ENCODE measurements around the gene OR2A14. TPM values are rescaled to one million over a fixed set of nuclear protein-coding genes. Genes with fewer than 3 reads are reported as not detected.

OR2A14 gene
- total RNA-seq, 4 donors from 2014 or later: not detected

DNA sequence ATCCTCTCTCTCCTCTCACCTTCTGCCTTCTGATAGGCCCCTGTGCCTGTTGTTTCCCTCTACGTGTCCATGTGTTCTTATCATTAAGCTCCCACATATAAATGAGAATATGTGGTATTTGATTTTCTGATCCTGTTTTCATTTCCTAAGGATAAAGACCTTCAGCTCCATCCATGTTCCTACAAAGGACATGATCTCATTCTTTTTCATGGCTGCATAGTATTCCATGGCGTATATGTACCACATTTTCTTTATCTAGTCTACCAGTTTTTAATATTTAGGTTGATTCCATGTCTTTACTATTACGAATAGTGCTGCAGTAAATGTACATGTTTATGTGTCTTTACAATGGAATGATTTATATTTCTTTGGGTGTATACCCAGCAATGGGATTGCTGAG is 32.3 kb upstream of the OR2A14 start:
- in situ Hi-C loops (cut with MboI; ENCODE audit: low sequenced_read_pairs in 4 of 4): no loop called here
- Histone ChIP-seq H3K27me3 (no peaks in the 10 kb centered on the region), H3K36me3 (no peaks in the 10 kb centered on the region), H3K4me1 (no peaks in the 10 kb centered on the region), H3K9me3 (no peaks in the 10 kb centered on the region), H3K27ac (no peak overlapping the region), H3K4me3 (no peak overlapping the region)
- intact Hi-C loops (cut with DNase I; ENCODE audit: low total_unique reads): no loop called here
- no peak for TF ChIP-seq CTCF (IDR thresholded peaks at IDR 0.05 in 4 of 5, conservative IDR thresholded peaks at IDR 0.05 in 1 of 5)
- TF ChIP-seq POLR2A (IDR thresholded peaks at IDR 0.05): no peak
- DNase-seq (no peak), ATAC-seq (no peak)

- no peak overlapping the region for H3K27ac ChIP-seq
- H3K4me1 ChIP-seq: no peaks in the 10 kb centered on the region
- intact Hi-C loops (cut with DNase I; ENCODE audit: low total_unique reads) (no loop called here), in situ Hi-C loops (cut with MboI; ENCODE audit: low sequenced_read_pairs in 4 of 4) (no loop called here)
- no peak overlapping the region for H3K4me3 ChIP-seq
- H3K27me3 ChIP-seq: no peaks in the 10 kb centered on the region
- no peak for DNase-seq
- H3K36me3 ChIP-seq: no peaks in the 10 kb centered on the region
- no peak for TF ChIP-seq CTCF (IDR thresholded peaks at IDR 0.05 in 4 of 5, conservative IDR thresholded peaks at IDR 0.05 in 1 of 5)
- TF ChIP-seq POLR2A (IDR thresholded peaks at IDR 0.05): no peak
- no peak for ATAC-seq
- H3K9me3 ChIP-seq: no peaks in the 10 kb centered on the region
These were observed 24.2 kb upstream of the OR2A14 start for GRCh38 chr7:144098776-144099175.

- intact Hi-C loops (cut with DNase I; ENCODE audit: low total_unique reads) (no loop called here), in situ Hi-C loops (cut with MboI; ENCODE audit: low sequenced_read_pairs in 4 of 4) (no loop called here)
- H3K27ac ChIP-seq: no peak overlapping the region
- no peaks in the 10 kb centered on the region for H3K36me3 ChIP-seq
- DNase-seq: no peak
- no peak for TF ChIP-seq CTCF (IDR thresholded peaks at IDR 0.05 in 4 of 5, conservative IDR thresholded peaks at IDR 0.05 in 1 of 5)
- TF ChIP-seq POLR2A (IDR thresholded peaks at IDR 0.05): no peak
- no peak overlapping the region for H3K4me3 ChIP-seq
- H3K4me1 ChIP-seq: no peaks in the 10 kb centered on the region
- ATAC-seq: no peak
- H3K9me3 ChIP-seq: no peaks in the 10 kb centered on the region
- H3K27me3 ChIP-seq: no peaks in the 10 kb centered on the region
These were observed 22.4 kb upstream of the OR2A14 start for GRCh38 chr7:144100607-144101006.

DNA sequence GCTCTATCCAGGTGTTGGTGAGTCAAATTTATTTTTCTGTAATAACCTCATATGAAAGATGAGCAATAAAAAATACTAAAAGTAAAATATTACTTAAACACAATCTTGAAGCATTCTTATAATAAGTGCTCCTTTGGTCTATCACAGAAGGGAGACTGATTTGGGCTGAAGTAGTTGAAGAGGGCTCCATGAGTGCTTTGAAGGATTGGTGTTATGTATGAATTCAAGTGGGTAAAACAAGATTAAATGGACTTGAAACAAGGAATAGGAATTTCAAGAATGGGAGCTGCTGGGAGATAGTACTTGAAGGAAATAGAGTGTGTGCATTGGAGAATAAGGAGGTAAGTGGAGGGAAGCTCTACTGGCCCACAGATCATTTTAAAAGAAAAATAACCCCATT is 20.9 kb upstream of the OR2A14 start:
- no peak for DNase-seq
- no peaks in the 10 kb centered on the region for H3K36me3 ChIP-seq
- H3K27me3 ChIP-seq: no peaks in the 10 kb centered on the region
- no peak for ATAC-seq
- H3K27ac ChIP-seq: no peak overlapping the region
- in situ Hi-C loops (cut with MboI; ENCODE audit: low sequenced_read_pairs in 4 of 4): no loop called here
- no peak for TF ChIP-seq POLR2A (IDR thresholded peaks at IDR 0.05)
- no peak for TF ChIP-seq CTCF (IDR thresholded peaks at IDR 0.05 in 4 of 5, conservative IDR thresholded peaks at IDR 0.05 in 1 of 5)
- no peaks in the 10 kb centered on the region for H3K9me3 ChIP-seq
- no peaks in the 10 kb centered on the region for H3K4me1 ChIP-seq
- intact Hi-C loops (cut with DNase I; ENCODE audit: low total_unique reads): no loop called here
- H3K4me3 ChIP-seq: no peak overlapping the region

GRCh38 chr7:144105211-144105610 is 17.8 kb upstream of the OR2A14 start:
- Histone ChIP-seq H3K4me1 (no peaks in the 10 kb centered on the region), H3K36me3 (no peaks in the 10 kb centered on the region), H3K27me3 (no peaks in the 10 kb centered on the region), H3K27ac (no peak overlapping the region), H3K9me3 (no peaks in the 10 kb centered on the region), H3K4me3 (no peak overlapping the region)
- intact Hi-C loops (cut with DNase I; ENCODE audit: low total_unique reads): no loop called here
- in situ Hi-C loops (cut with MboI; ENCODE audit: low sequenced_read_pairs in 4 of 4): no loop called here
- DNase-seq: no peak
- ATAC-seq: no peak
- TF ChIP-seq POLR2A (IDR thresholded peaks at IDR 0.05): no peak
- TF ChIP-seq CTCF (IDR thresholded peaks at IDR 0.05 in 4 of 5, conservative IDR thresholded peaks at IDR 0.05 in 1 of 5): no peak
